A549 (cell line): ENCODE data around the gene DOCK1.

ENCODE experiments used
- CTCF ChIP-seq: fragments of >200 bp; sonication (Bioruptor Twin); formaldehyde crosslinking; IDR thresholded peaks from 3 replicates; pipeline ENCODE4 v1.5.1; 2016
- EP300 ChIP-seq, 2 experiments: fragments of >200 bp; sonication (Bioruptor Twin); formaldehyde crosslinking; IDR thresholded peaks; 2 replicates in 1 of 2; 3 replicates in 1 of 2; pipeline ENCODE4 v1.6.1; 2016 to 2017
- ESRRA ChIP-seq: fragments of 150-350 bp; IDR thresholded peaks from 2 replicates; pipeline ENCODE4 v1.6.1; 2014; ENCODE audit warnings: mild to moderate bottlenecking, low read length, borderline replicate concordance
- FOSB ChIP-seq: fragments of 250-450 bp; sonication (Bioruptor Pico); IDR thresholded peaks from 2 replicates; pipeline ENCODE4 v1.5.0; 2020; ENCODE audit warnings: mild to moderate bottlenecking, moderate library complexity
- HEYL ChIP-seq: fragments of 250-450 bp; sonication (Bioruptor Pico); IDR thresholded peaks from 2 replicates; pipeline ENCODE4 v1.8.0; 2021; ENCODE audit warnings: mild to moderate bottlenecking, moderate library complexity
- MYC ChIP-seq: IDR thresholded peaks from 2 replicates; pipeline ENCODE4 v1.6.1; 2012; ENCODE audit warnings: mild to moderate bottlenecking, inconsistent platforms, low read length, improper control_type of control experiment, borderline replicate concordance
- NFE2L2 ChIP-seq: fragments of 150-350 bp; conservative IDR thresholded peaks from 2 replicates; pipeline ENCODE4 v1.6.1; 2014; ENCODE audit warnings: low read length
- POLR2A ChIP-seq: IDR thresholded peaks from 2 replicates; pipeline ENCODE4 v1.6.1; 2012; ENCODE audit warnings: mild to moderate bottlenecking, low read length
- REST ChIP-seq: fragments of 200-600 bp; sonication (generic); IDR thresholded peaks from 2 replicates; pipeline ENCODE4 v1.6.1; 2016; ENCODE audit warnings: antibody characterized with exemption, mild to moderate bottlenecking, moderate library complexity
- SMC3 ChIP-seq: fragments of >200 bp; sonication (Bioruptor Twin); formaldehyde crosslinking; IDR thresholded peaks from 3 replicates; pipeline ENCODE4 v1.6.1; 2018; ENCODE audit warnings: inconsistent platforms
- TP53 ChIP-seq: fragments of 250-450 bp; sonication (Bioruptor Pico); IDR thresholded peaks from 2 replicates; pipeline ENCODE4 v1.5.0; 2021; ENCODE audit warnings: mild to moderate bottlenecking, moderate library complexity
- USF2 ChIP-seq: fragments of 450-650 bp; IDR thresholded peaks from 2 replicates; pipeline ENCODE4 v1.6.1; 2014; ENCODE audit warnings: antibody characterized with exemption
- ZFP36 ChIP-seq: fragments of 450-650 bp; IDR thresholded peaks from 2 replicates; pipeline ENCODE4 v1.6.1; 2014; ENCODE audit warnings: borderline replicate concordance; ENCODE audit not compliant: partially characterized antibody
- ZNF302 ChIP-seq: fragments of 250-450 bp; sonication (Bioruptor Pico); IDR thresholded peaks from 2 replicates; pipeline ENCODE4 v1.9.0; 2021; ENCODE audit warnings: inconsistent platforms, mild to moderate bottlenecking, moderate library complexity

- TF ChIP-seq MYC (no peak), TP53 (no peak), USF2 (no peak), FOSB (no peak), REST (no peak), ZFP36 (no peak), CTCF (no peak), POLR2A (no peak), ZNF302 (CRISPR knock-in tag) (no peak), SMC3 (no peak), HEYL (no peak), EP300 (IDR thresholded peaks at IDR 0.05) (no peak), NFE2L2 (no peak), ESRRA (no peak)
Observed at GRCh38 chr10:127150136-127150535, 244.9 kb downstream of the DOCK1 start.
